Epidermal melanocyte (primary cell): Measurements from ENCODE around the gene IAPP.
"Not testable (repeated sequence)": the region's sequence is repeated elsewhere in the genome, so short reads cannot be mapped to it uniquely, and the experiment has no call there.

Source experiments
- DNase-seq: peaks from one replicate; pipeline ENCODE4 v3.0.0; 2011; ENCODE audit warnings: low spot score; ENCODE audit not compliant: insufficient read length

IAPP gene

GRCh38 chr12:21372602-21373001 is at the start of gene IAPP:
IAPP (plus strand) TSS chr12:21372902; CDS start chr12:21373352, 450 bp downstream.
- no peak for DNase-seq

GRCh38 chr12:21323736-21324135 is 49.0 kb upstream of the IAPP start:
- no peak for DNase-seq

GRCh38 chr12:21324551-21324950 is 48.2 kb upstream of the IAPP start:
- DNase-seq = no peak

- no peak for DNase-seq
These were observed 44.1 kb upstream of the IAPP start for GRCh38 chr12:21328578-21328977.

GRCh38 chr12:21330682-21331253 is 41.9 kb upstream of the IAPP start:
- DNase-seq = no peak

GRCh38 chr12:21334771-21335325 is 37.9 kb upstream of the IAPP start, which contains the start of gene SLCO1A2:
SLCO1A2 (minus strand) TSS chr12:21334917; CDS start chr12:21334647, 270 bp downstream.
- no peak for DNase-seq

- DNase-seq = no peak
These were observed 36.0 kb upstream of the IAPP start for GRCh38 chr12:21336656-21337055.

GRCh38 chr12:21337453-21337852 is 35.2 kb upstream of the IAPP start:
- no peak for DNase-seq

- DNase-seq = no peak
These were observed 34.5 kb upstream of the IAPP start for GRCh38 chr12:21337959-21338744.

- no peak for DNase-seq
These were observed 32.8 kb upstream of the IAPP start for GRCh38 chr12:21339921-21340320.

GRCh38 chr12:21340403-21340802 is 32.3 kb upstream of the IAPP start:
- DNase-seq = no peak

GRCh38 chr12:21341769-21342168 is 30.9 kb upstream of the IAPP start:
- DNase-seq = no peak

GRCh38 chr12:21343636-21344035 is 29.1 kb upstream of the IAPP start:
- no peak for DNase-seq

GRCh38 chr12:21346542-21347205 is 26.0 kb upstream of the IAPP start:
- DNase-seq = peak; percentile 26

GRCh38 chr12:21350975-21351374 is 21.7 kb upstream of the IAPP start:
- DNase-seq = no peak

- no peak for DNase-seq
These were observed 19.2 kb upstream of the IAPP start for GRCh38 chr12:21353487-21353886.

GRCh38 chr12:21353948-21354347 is 18.8 kb upstream of the IAPP start:
- no peak for DNase-seq

- DNase-seq = no peak
These were observed 18.1 kb upstream of the IAPP start for GRCh38 chr12:21354641-21355040.

- DNase-seq = not testable (repeated sequence)
These were observed 12.1 kb upstream of the IAPP start for GRCh38 chr12:21360632-21361031.

- no peak for DNase-seq
These were observed 3.3 kb upstream of the IAPP start for GRCh38 chr12:21369141-21369980.

- DNase-seq = no peak
These were observed 1.8 kb upstream of the IAPP start for GRCh38 chr12:21370845-21371449.
